WERI-Rb-1 (cell line): ENCODE results near the gene IL36B.

Experiments
- DNase-seq: peaks from one replicate; pipeline ENCODE4 v3.0.0-alpha.2; 2020
- H3K27ac ChIP-seq: fragments of 250-450 bp; sonication (Bioruptor Pico); 2 replicates; pipeline ENCODE4 v1.5.1; 2020; ENCODE audit warnings: mild to moderate bottlenecking, moderate library complexity
- H3K27me3 ChIP-seq: fragments of 250-450 bp; sonication (Bioruptor Pico); 2 replicates; pipeline ENCODE4 v1.5.1; 2021; ENCODE audit warnings: mild to moderate bottlenecking, low read depth, moderate library complexity; ENCODE audit not compliant: insufficient read depth, severe bottlenecking
- H3K36me3 ChIP-seq: fragments of 250-450 bp; sonication (Bioruptor Pico); 2 replicates; pipeline ENCODE4 v1.5.1; 2020; ENCODE audit warnings: mild to moderate bottlenecking, moderate library complexity
- H3K4me3 ChIP-seq: 2 replicates; pipeline ENCODE4 v1.5.1; 2011; ENCODE audit warnings: low read depth, mild to moderate bottlenecking, control low read depth, low read length
- H3K9me3 ChIP-seq: fragments of 250-450 bp; sonication (Bioruptor Pico); 2 replicates; pipeline ENCODE4 v1.5.1; 2021; ENCODE audit warnings: mild to moderate bottlenecking, moderate library complexity; ENCODE audit not compliant: severe bottlenecking
- CTCF ChIP-seq: IDR thresholded peaks from 2 replicates; pipeline ENCODE4 v1.5.1; 2011; ENCODE audit warnings: low read depth, mild to moderate bottlenecking, control low read depth, inconsistent platforms, low read length

IL36B gene

GRCh38 chr2:113032737-113033136 is 19.9 kb downstream of the IL36B start:
- Histone ChIP-seq H3K9me3 (no peaks in the 10 kb centered on the region), H3K27ac (no peak overlapping the region), H3K27me3 (no peaks in the 10 kb centered on the region), H3K36me3 (no peaks in the 10 kb centered on the region), H3K4me3 (no peak overlapping the region)
- no peak for DNase-seq
- no peak for TF ChIP-seq CTCF

GRCh38 chr2:113028112-113028511 is 24.6 kb downstream of the IL36B start:
- TF ChIP-seq CTCF: no peak
- no peak for DNase-seq
- H3K36me3 ChIP-seq: no peaks in the 10 kb centered on the region
- H3K9me3 ChIP-seq: no peaks in the 10 kb centered on the region
- H3K4me3 ChIP-seq: no peak overlapping the region
- H3K27me3 ChIP-seq: no peaks in the 10 kb centered on the region
- no peak overlapping the region for H3K27ac ChIP-seq

- DNase-seq: no peak
- TF ChIP-seq CTCF: no peak
These were observed 25.0 kb downstream of the IL36B start for GRCh38 chr2:113027691-113028090.

GRCh38 chr2:113025737-113026136 is 26.9 kb downstream of the IL36B start:
- Histone ChIP-seq H3K4me3 (no peak overlapping the region), H3K36me3 (no peaks in the 10 kb centered on the region), H3K27ac (no peak overlapping the region), H3K9me3 (no peaks in the 10 kb centered on the region), H3K27me3 (no peaks in the 10 kb centered on the region)
- DNase-seq: no peak
- no peak for TF ChIP-seq CTCF

More at GRCh38 chr2:113027691-113028090, 25.0 kb downstream of the IL36B start:
- Histone ChIP-seq H3K4me3 (no peak overlapping the region), H3K27ac (no peak overlapping the region), H3K9me3 (no peaks in the 10 kb centered on the region), H3K36me3 (no peaks in the 10 kb centered on the region), H3K27me3 (no peaks in the 10 kb centered on the region)

GRCh38 chr2:113024764-113025163 is 27.9 kb downstream of the IL36B start:
- Histone ChIP-seq H3K27ac (no peak overlapping the region), H3K27me3 (no peaks in the 10 kb centered on the region), H3K4me3 (no peak overlapping the region), H3K9me3 (no peaks in the 10 kb centered on the region), H3K36me3 (no peaks in the 10 kb centered on the region)
- DNase-seq: no peak
- TF ChIP-seq CTCF: no peak

- no peaks in the 10 kb centered on the region for H3K9me3 ChIP-seq
- H3K27ac ChIP-seq: no peak overlapping the region
- DNase-seq: no peak
- H3K36me3 ChIP-seq: no peaks in the 10 kb centered on the region
- H3K4me3 ChIP-seq: no peak overlapping the region
- H3K27me3 ChIP-seq: no peaks in the 10 kb centered on the region
- no peak for TF ChIP-seq CTCF
These were observed 31.4 kb downstream of the IL36B start for GRCh38 chr2:113021312-113021711.
